Neuronal stem cell (in vitro differentiated cells): ENCODE data around the gene CPN2.

ENCODE experiments used
- DNase-seq: peaks from one replicate; pipeline ENCODE4 v3.0.0-alpha.2; 2013; ENCODE audit warnings: low spot score
- H2AFZ ChIP-seq: one replicate; pipeline ENCODE4 v1.6.1; 2013; ENCODE audit warnings: mild to moderate bottlenecking, low read length, inconsistent platforms
- H2AK5ac ChIP-seq: 2 replicates; pipeline ENCODE4 v1.6.1; 2013; ENCODE audit warnings: low read depth, mild to moderate bottlenecking, inconsistent platforms, low read length, moderate library complexity, mixed read lengths
- H2BK120ac ChIP-seq: 2 replicates; pipeline ENCODE4 v1.6.1; 2013; ENCODE audit warnings: low read depth, mild to moderate bottlenecking, inconsistent platforms, low read length, moderate library complexity, mixed read lengths
- H2BK12ac ChIP-seq: one replicate; pipeline ENCODE4 v1.6.1; 2013; ENCODE audit warnings: low read length, inconsistent platforms
- H2BK15ac ChIP-seq: 2 replicates; pipeline ENCODE4 v1.6.1; 2013; ENCODE audit warnings: mild to moderate bottlenecking, low read length, inconsistent platforms, mixed read lengths
- H2BK5ac ChIP-seq: one replicate; pipeline ENCODE4 v1.6.1; 2013; ENCODE audit warnings: inconsistent platforms, mild to moderate bottlenecking, low read length, moderate library complexity
- H3K14ac ChIP-seq: one replicate; pipeline ENCODE4 v1.6.1; 2013; ENCODE audit warnings: low read length, inconsistent platforms
- H3K18ac ChIP-seq: 2 replicates; pipeline ENCODE4 v1.6.1; 2013; ENCODE audit warnings: low read length, inconsistent platforms
- H3K23ac ChIP-seq: 2 replicates; pipeline ENCODE4 v1.6.1; 2013; ENCODE audit warnings: low read depth, mild to moderate bottlenecking, mixed read lengths, low read length, inconsistent platforms; ENCODE audit not compliant: poor library complexity
- H3K27ac ChIP-seq: replicated peaks from 3 replicates; pipeline ENCODE4 v1.5.1; 2013; ENCODE audit warnings: low read length, inconsistent platforms
- H3K27me3 ChIP-seq, 3 experiments: 2 replicates each; pipeline ENCODE4 v1.6.1; 2013; ENCODE audit warnings: low read length in 3 of 3, mild to moderate bottlenecking in 2 of 3, inconsistent platforms in 1 of 3, low read depth in 1 of 3, mixed read lengths in 1 of 3, moderate library complexity in 1 of 3; ENCODE audit not compliant: control insufficient read depth in 3 of 3, insufficient read depth in 3 of 3
- H3K36me3 ChIP-seq, 2 donors: replicated peaks in 1 of 2; 2 replicates each; pipeline ENCODE4 v1.6.1; 2013; ENCODE audit warnings: low read length in 2 of 2; ENCODE audit not compliant: control insufficient read depth in 2 of 2, insufficient read depth in 2 of 2
- H3K4ac ChIP-seq: 2 replicates; pipeline ENCODE4 v1.6.1; 2013; ENCODE audit warnings: inconsistent platforms, mild to moderate bottlenecking, low read length, moderate library complexity
- H3K4me1 ChIP-seq, 2 donors: 1 replicate in 1 of 2; 2 replicates in 1 of 2; pipeline ENCODE4 v1.6.1; 2013; ENCODE audit warnings: low read length in 2 of 2, low read depth in 1 of 2; ENCODE audit not compliant: control insufficient read depth in 2 of 2, insufficient read depth in 1 of 2
- H3K4me2 ChIP-seq: one replicate; pipeline ENCODE4 v1.6.1; 2013; ENCODE audit warnings: mild to moderate bottlenecking, low read length, inconsistent platforms; ENCODE audit not compliant: insufficient read depth, poor library complexity, severe bottlenecking
- H3K4me3 ChIP-seq, 2 donors: 2 replicates each; pipeline ENCODE4 v1.5.1; 2013; ENCODE audit warnings: low read length in 2 of 2, mild to moderate bottlenecking in 2 of 2, inconsistent platforms in 1 of 2, moderate library complexity in 1 of 2
- H3K79me1 ChIP-seq: one replicate; pipeline ENCODE4 v1.6.1; 2013; ENCODE audit warnings: low read depth, mild to moderate bottlenecking, inconsistent platforms, low read length, moderate library complexity
- H3K9ac ChIP-seq: one replicate; pipeline ENCODE4 v1.6.1; 2013; ENCODE audit warnings: mild to moderate bottlenecking, low read depth, low read length, inconsistent platforms; ENCODE audit not compliant: poor library complexity
- H3K9me3 ChIP-seq, 2 donors: replicated peaks in 1 of 2; 2 replicates each; pipeline versions ENCODE3 to v1.6.1; 2013; ENCODE audit warnings: low read length in 2 of 2, mild to moderate bottlenecking in 2 of 2, inconsistent platforms in 1 of 2, low read depth in 1 of 2, mixed read lengths in 1 of 2, moderate library complexity in 1 of 2; ENCODE audit not compliant: control insufficient read depth in 2 of 2, insufficient read depth in 1 of 2
- H4K8ac ChIP-seq: one replicate; pipeline ENCODE4 v1.6.1; 2013; ENCODE audit warnings: low read depth, mild to moderate bottlenecking, inconsistent platforms, low read length, moderate library complexity
- H4K91ac ChIP-seq: one replicate; pipeline ENCODE4 v1.6.1; 2013; ENCODE audit warnings: low read length, low read depth, mild to moderate bottlenecking, inconsistent platforms; ENCODE audit not compliant: poor library complexity
- WGBS, 2 donors: extraction: QIAGEN DNeasy Blood & Tissue Kit; methylation state at CpG; one replicate each; pipeline ENCODE4 v1.1.7; 2013; ENCODE audit warnings: missing lambda C conversion rate in 2 of 2, mixed read lengths in 1 of 2; ENCODE audit not compliant: insufficient read length in 2 of 2, insufficient replicate concordance in 1 of 2; ENCODE audit errors: extremely low coverage in 2 of 2; 5-methylcytosine and 5-hydroxymethylcytosine counted together

CPN2 gene

DNA sequence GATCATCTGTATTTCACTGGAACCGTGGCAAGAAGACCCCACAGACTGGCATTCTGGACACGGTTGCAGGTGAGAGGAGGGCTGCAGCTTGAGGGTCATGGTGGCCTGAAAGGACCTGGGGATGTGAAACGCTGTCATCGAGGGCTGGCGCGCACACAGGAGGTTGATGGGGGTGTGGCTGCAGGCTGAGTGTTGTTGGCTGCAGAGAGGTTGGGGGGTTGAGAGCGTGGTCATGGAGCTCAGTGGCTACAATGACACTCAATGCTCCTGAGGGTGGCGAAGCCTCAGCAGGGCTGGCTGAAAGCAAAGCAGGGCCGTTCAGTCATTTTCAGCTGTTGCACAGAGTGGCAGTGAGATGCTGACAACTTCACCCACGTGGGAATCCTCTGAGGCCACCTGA lies 21.0 kb downstream of the CPN2 start:
- DNase-seq = no peak
- no peak overlapping the region for H3K4ac ChIP-seq
- H3K14ac ChIP-seq = peak overlapping the region; percentile 40
- H3K4me1 ChIP-seq = peaks cover 12 to 14% of the 10 kb centered on the region in 2 donors
- H2BK15ac ChIP-seq = peak overlapping the region; percentile 69
- no peak overlapping the region for H3K27ac ChIP-seq
- H3K36me3 ChIP-seq = peaks cover 0 to 4% of the 10 kb centered on the region in 2 donors
- peak overlapping the region; percentile 27 for H3K18ac ChIP-seq
- peaks cover 0 to 47% (median 27%) of the 10 kb centered on the region in 3 experiments for H3K27me3 ChIP-seq
- H3K4me2 ChIP-seq = no peak overlapping the region
- H2AK5ac ChIP-seq = no peak overlapping the region
- H2BK12ac ChIP-seq = no peak overlapping the region
- no peak overlapping the region for H3K4me3 ChIP-seq
- H2BK120ac ChIP-seq = no peak overlapping the region
- H3K79me1 ChIP-seq = peaks cover 8% of the 10 kb centered on the region
- H3K9me3 ChIP-seq = peaks cover 10 to 18% of the 10 kb centered on the region in 2 donors
- no peak overlapping the region for H3K23ac ChIP-seq
- no CpG with 5 or more reads among the region's 10 CpGs for WGBS, 2 donors
- H2AFZ ChIP-seq = no peak overlapping the region
- no peak overlapping the region for H4K8ac ChIP-seq
- H4K91ac ChIP-seq = no peak overlapping the region
- no peak overlapping the region for H3K9ac ChIP-seq
- no peak overlapping the region for H2BK5ac ChIP-seq

DNA sequence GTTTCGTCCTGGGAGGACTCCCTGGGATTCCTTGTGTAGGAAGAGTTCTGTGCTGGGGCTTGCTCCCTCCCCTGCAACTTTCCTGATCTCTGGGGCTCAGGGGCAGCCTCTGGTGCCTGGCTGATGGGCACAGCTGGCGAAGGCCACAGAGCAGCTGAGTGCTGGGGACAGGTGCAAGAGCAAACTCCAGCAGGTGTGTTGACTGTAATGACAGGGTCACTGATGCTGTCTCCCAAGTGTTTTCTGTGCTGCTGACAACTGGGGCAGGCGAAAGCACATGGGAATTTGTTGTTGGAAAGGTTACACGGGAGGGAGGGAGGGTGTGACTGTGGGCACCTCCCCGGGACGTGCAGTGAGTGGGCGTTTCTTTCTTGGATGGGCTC lies 21.6 kb downstream of the CPN2 start:
- Histone ChIP-seq H2AK5ac (no peak overlapping the region), H3K14ac (no peak overlapping the region), H3K4ac (no peak overlapping the region), H3K4me3 (no peak overlapping the region), H3K4me2 (no peak overlapping the region), H2BK12ac (no peak overlapping the region), H3K18ac (no peak overlapping the region), H3K36me3 (peaks cover 0 to 8% of the 10 kb centered on the region in 2 donors), H2BK15ac (no peak overlapping the region), H3K9me3 (peaks cover 10 to 24% of the 10 kb centered on the region in 2 donors), H3K79me1 (peaks cover 8% of the 10 kb centered on the region), H3K9ac (no peak overlapping the region), H3K4me1 (peaks cover 12 to 14% of the 10 kb centered on the region in 2 donors), H2BK5ac (no peak overlapping the region), H3K23ac (no peak overlapping the region), H3K27me3 (peaks cover 0 to 47% (median 32%) of the 10 kb centered on the region in 3 experiments), H2AFZ (no peak overlapping the region), H4K8ac (no peak overlapping the region), H4K91ac (no peak overlapping the region), H3K27ac (no peak overlapping the region), H2BK120ac (no peak overlapping the region)
- no CpG with 5 or more reads among the region's 7 CpGs for WGBS, 2 donors
- DNase-seq = no peak

DNA sequence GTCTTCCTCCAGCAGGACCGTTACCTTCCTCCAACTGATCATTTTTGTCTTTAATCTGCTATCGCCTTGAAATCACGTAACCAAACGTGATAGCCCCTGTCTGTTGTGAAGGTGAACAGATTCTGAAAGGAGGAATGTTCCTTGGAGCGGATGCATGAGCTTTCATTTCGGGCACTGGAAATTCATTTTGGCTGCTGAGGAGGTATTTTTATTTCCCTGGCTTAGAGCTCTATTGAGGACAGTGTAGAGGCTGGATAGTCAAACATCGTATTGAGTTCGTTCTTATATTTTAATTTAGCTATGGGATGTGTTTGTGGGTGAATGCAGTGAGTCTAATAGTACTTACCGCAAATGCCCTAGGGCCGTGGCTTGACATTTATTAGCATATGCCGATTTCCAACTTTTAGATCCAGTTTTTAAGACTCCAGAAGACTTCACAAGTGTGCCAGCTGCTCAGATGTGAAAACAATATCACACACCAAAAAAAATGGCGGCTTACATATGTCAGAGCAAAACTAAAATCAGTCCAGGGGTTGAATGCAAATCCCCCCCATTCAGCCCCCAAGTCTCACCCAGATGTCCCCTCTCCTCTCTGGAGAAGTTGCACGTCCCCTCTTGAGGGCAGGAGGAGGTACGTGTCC lies 22.1 kb downstream of the CPN2 start:
- Histone ChIP-seq H3K4me3 (no peak overlapping the region), H3K27ac (no peak overlapping the region), H2BK5ac (no peak overlapping the region), H2BK12ac (no peak overlapping the region), H3K14ac (no peak overlapping the region), H3K79me1 (peaks cover 8% of the 10 kb centered on the region), H3K4ac (no peak overlapping the region), H4K91ac (no peak overlapping the region), H3K9me3 (peaks cover 10 to 26% of the 10 kb centered on the region in 2 donors), H2BK120ac (no peak overlapping the region), H2AK5ac (no peak overlapping the region), H3K27me3 (peaks cover 0 to 44% (median 32%) of the 10 kb centered on the region in 3 experiments), H3K23ac (no peak overlapping the region), H3K4me1 (peaks cover 14% of the 10 kb centered on the region in 2 donors), H3K9ac (no peak overlapping the region), H3K18ac (no peak overlapping the region), H4K8ac (no peak overlapping the region), H2AFZ (no peak overlapping the region), H3K36me3 (peaks cover 0 to 8% of the 10 kb centered on the region in 2 donors), H2BK15ac (no peak overlapping the region), H3K4me2 (no peak overlapping the region)
- DNase-seq = no peak
- WGBS, 2 donors = no CpG with 5 or more reads among the region's 14 CpGs

DNA sequence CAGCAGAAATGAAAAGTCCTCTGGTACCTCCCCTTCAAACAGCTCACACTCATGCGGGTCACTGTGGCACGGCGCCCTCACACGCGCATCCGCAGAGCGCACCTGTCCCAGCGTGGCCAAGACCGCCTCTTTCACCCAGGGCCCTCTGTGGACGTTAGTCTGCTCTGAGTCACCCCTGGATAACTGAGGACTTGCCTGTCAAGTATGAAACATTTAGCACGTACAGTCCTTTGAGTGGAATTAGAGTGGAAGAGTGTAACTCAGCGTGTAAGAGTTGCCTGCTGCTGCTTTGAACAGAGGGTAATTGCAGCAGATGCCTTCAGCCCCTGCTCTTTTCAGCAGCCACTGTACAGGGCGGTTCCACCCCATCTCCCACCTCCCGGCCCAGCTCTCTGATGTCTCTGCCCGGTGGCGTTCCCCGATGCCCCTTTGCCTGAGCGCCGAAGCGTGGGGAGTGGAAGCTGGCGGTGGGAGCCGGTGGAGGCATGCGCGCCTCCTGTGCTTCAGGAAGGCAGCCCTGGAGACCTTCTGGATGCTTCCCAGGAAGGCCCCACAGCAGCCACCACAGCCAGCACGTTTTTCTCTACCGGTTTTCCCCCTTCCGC lies 23.0 kb downstream of the CPN2 start:
- no CpG with 5 or more reads among the region's 27 CpGs for WGBS, 2 donors
- peaks cover 8% of the 10 kb centered on the region for H3K79me1 ChIP-seq
- no peak overlapping the region for H2AFZ ChIP-seq
- peak overlapping the region; percentile 57 for H2AK5ac ChIP-seq
- no peak overlapping the region for H4K8ac ChIP-seq
- H3K4ac ChIP-seq = no peak overlapping the region
- H2BK15ac ChIP-seq = no peak overlapping the region
- peaks cover 0 to 8% of the 10 kb centered on the region in 2 donors for H3K36me3 ChIP-seq
- no peak overlapping the region for H3K4me2 ChIP-seq
- H3K23ac ChIP-seq = peak overlapping the region; percentile 36
- DNase-seq = no peak
- H3K9me3 ChIP-seq = peaks cover 10 to 26% of the 10 kb centered on the region in 2 donors
- no peak overlapping the region for H2BK5ac ChIP-seq
- H3K9ac ChIP-seq = peak overlapping the region; percentile 39
- H3K27ac ChIP-seq = no peak overlapping the region
- no peak overlapping the region for H3K18ac ChIP-seq
- no peak overlapping the region for H2BK120ac ChIP-seq
- peak overlapping the region in 1 of 2 donors; percentile 66 for H3K4me3 ChIP-seq
- peak overlapping the region; percentile 80 for H4K91ac ChIP-seq
- H2BK12ac ChIP-seq = no peak overlapping the region
- peaks cover 13 to 14% of the 10 kb centered on the region in 2 donors for H3K4me1 ChIP-seq
- H3K14ac ChIP-seq = peak overlapping the region; percentile 86
- peaks cover 0 to 36% (median 28%) of the 10 kb centered on the region in 3 experiments for H3K27me3 ChIP-seq
